Measurements from ENCODE around the gene STYXL2. TPM values are rescaled to one million over a fixed set of nuclear protein-coding genes. Genes with fewer than 3 reads are reported as not detected.

Gene STYXL2
- total and polyA plus RNA-seq, 2 of the 8 experiments (the other 6 are each of a cell fraction or from before 2014, with no cell fraction given): 0.09 to 0.22 TPM

GRCh38 chr1:167127236-167127635 lies 33.4 kb downstream of the STYXL2 start (continued):
- TF ChIP-seq CHD7 (IDR thresholded peaks at IDR 0.05; ENCODE audit: insufficient replicate concordance, low read length) (no peak), ATF3 (IDR thresholded peaks at IDR 0.05; ENCODE audit: insufficient read depth, low read depth, low read length) (no peak), RFX5 (IDR thresholded peaks at IDR 0.05; ENCODE audit: borderline replicate concordance, low read depth, low read length) (no peak), GABPA (IDR thresholded peaks at IDR 0.05; ENCODE audit: borderline replicate concordance, insufficient read depth, low read length) (no peak), FOSL1 (IDR thresholded peaks at IDR 0.05; ENCODE audit: insufficient read depth, low read depth, low read length) (no peak)
